NCI-H2081 (cell line): Measurements from ENCODE around the gene VASH1.
"Not testable (repeated sequence)": the region's sequence is repeated elsewhere in the genome, so short reads cannot be mapped to it uniquely, and the experiment has no call there.

Experiments
- DNase-seq, 2 experiments: peaks; one replicate each; lab custom pipeline; 2025; lab: John Stamatoyannopoulos, UW

Gene VASH1

DNA sequence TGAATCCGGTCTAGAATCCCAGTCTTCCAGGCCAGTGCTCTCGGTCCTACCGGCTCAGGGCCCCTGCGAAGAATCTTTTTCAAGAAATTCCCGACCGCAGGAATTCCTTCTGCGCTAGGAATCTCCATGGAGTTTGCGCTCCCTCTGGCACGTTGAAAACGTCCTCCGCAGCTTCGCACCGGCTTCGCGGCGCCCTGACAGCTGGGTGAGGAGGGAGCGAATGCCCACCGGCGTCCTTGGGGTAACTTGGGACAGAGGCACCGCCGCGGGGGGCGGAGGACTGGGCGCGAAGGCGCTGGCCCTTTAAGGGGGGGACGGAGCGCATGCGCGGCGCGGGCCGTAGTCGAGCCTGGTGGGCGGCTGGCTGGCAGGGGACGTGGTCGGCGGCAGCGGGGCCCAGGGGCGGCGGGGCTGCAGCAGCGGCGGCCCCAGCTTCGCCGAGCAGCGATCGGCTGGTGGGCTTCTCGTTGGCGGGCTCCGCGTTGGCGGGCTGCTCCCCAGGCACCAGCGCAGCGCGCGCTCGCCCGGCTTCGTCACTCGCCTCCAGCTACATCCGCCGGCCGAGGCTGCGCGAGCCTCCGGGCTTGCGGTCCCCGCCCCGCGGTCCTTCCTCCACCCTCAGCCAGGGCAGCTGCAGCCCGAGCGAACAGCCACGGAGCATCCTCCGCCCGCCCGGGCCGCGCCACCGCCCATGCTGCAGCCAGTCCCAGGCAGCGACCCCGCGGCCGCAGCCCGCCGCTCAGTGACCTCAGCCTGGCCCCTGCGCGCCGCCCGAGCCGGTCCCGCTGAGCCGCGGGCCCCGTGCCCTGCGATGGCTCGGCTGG is at the start of gene VASH1:
Gene VASH1, plus strand, starts transcription at position 333 of the 824 bp plus-strand sequence. CDS start 1,354 bp downstream, outside the sequence.
- DNase-seq: peak; percentile 68 to 71

- DNase-seq: no peak
These were observed 48.1 kb upstream of the VASH1 start for GRCh38 chr14:76713121-76713520.

- no peak for DNase-seq
These were observed 46.8 kb upstream of the VASH1 start for GRCh38 chr14:76714470-76714869.

- DNase-seq: no peak
These were observed 46.2 kb upstream of the VASH1 start for GRCh38 chr14:76715101-76715500.

DNA sequence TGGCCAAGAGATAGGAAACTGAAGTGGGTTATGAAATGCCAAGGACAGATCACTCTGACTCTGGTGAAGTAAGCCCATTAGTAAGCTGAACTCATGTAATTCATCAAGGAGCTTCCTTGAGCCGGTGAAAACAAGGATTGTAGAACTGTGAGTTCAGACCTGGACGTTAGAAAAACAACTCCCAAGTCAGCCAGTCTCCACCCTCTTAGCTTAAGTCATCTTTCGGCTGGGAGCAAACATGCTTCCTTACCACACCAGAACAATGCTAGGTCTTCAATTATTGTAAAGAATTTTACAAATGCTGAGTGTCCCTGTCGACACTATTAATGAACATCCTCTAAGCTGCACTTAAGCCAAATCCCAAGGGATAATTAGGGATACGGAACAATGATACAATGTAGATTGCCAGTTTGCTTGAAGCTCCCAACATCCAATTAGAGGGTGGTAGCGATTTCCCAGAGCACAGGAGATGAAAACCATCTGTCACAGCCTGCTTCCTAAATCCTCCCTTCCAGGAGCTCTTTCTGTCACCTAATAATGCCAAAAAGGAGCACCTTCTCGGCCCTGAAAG is 45.7 kb upstream of the VASH1 start:
- DNase-seq: peak in 1 of 2 experiments; percentile 22

- no peak for DNase-seq
These were observed 45.0 kb upstream of the VASH1 start for GRCh38 chr14:76716285-76716684.

DNA sequence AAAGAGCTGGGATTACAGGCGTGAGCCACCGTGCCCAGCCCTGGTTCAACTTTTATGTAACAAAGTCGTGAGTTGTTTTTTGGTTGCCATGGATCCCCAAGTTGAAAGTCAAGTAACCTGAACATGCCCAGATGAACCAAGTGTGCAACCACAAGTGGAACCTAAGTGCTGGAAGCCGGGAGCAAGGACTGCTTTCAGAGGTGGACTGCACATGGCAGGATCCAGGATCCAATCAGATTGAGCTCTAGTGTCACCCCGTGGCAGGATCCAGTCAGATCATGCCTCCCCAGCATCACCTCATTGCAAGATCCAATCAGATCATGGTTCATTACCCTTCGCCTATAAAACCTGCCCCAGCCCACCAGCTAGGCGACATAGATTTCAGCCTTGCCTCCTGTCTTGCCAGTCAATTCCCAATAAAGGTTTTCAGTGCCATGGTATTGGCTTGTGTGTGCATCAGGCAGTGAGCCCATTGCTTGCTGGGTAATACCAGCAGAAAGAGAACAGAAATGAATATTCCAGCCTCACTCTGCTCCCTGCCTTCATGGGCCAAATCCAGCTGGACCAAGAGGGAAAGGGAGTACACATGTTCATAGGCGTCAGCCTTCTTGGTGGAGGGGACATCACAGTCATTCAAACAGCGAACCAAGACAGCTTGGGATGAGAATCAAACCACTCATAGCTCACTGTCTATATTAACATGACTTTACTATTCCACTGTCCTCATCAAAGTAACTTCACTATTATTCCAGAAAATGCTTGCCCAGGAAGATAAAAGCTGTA is 43.6 kb upstream of the VASH1 start:
- DNase-seq: no peak

DNA sequence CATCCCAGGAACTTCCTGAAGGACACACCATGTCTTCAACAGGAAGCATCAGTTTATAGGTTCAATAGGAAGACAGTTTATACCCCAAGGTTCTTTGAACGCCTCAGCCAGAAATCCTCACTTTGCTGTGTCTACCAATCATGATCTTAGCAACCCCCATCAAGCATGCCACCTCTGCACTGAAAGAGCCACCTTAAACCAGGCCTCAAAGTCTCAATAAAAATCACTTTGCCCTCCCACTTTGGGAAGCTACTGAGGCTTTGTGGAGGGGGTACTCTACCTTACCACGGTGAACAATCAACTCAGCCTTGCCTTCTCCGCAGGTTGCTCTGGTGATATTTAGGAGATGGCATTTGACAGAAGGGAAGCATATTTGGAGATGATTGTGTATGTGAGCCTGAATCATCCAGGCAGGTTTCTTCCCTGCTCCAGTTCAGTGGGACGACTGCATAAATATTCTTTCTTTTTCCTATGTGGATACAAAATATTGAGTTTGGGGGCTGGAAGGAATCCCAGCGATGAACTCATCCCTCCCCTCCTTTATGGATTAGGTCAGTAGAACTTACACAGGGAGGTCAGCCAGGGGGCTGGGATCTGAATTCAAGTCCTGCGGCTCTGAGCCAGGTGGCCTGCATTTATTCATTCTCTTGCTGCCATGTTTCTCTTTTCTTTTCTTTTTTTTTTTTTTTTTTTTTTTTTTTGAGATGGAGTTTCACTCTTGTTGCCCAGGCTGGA is 42.8 kb upstream of the VASH1 start:
- no peak for DNase-seq

DNA sequence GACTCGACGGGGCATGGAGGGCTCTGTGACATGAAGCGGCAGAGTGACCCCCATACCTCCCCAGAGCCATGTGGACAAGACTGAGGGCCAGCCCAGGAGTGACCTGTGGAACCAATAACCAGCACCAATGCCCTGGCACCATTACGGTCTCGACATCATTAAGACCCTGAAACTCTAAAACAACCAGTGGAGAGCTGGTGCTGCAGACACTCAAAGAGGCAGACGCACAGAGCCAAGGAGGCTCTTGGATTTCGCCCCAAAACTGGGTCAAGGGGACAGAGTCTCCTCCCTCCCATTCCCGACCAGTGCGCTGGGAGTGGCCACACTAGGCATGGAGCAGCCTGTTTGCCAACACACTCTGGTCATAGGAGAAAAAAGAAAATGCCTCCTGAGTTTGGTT is 41.6 kb upstream of the VASH1 start:
- DNase-seq: no peak

GRCh38 chr14:76720382-76720813 is 40.9 kb upstream of the VASH1 start:
- peak in 1 of 2 experiments; percentile 27 for DNase-seq

DNA sequence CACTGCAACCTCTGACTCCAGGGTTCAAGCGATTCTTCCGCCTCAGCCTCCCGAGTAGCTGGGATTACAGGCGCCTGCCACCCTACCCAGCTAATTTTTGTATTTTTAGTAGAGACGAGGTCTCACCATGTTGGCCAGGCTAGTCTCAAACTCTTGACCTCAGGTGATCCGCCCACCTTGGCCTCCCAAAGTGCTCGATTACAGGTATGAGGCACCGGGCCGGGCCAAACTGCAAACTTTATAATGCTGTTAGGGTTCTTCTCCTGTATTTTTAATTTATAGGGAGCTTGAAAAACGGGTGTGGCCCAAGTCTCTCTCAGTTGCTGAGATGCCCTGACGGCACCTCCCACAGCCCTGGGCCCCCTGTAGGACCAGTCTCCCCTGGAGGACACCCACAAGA is 39.8 kb upstream of the VASH1 start:
- not testable (repeated sequence) for DNase-seq

DNA sequence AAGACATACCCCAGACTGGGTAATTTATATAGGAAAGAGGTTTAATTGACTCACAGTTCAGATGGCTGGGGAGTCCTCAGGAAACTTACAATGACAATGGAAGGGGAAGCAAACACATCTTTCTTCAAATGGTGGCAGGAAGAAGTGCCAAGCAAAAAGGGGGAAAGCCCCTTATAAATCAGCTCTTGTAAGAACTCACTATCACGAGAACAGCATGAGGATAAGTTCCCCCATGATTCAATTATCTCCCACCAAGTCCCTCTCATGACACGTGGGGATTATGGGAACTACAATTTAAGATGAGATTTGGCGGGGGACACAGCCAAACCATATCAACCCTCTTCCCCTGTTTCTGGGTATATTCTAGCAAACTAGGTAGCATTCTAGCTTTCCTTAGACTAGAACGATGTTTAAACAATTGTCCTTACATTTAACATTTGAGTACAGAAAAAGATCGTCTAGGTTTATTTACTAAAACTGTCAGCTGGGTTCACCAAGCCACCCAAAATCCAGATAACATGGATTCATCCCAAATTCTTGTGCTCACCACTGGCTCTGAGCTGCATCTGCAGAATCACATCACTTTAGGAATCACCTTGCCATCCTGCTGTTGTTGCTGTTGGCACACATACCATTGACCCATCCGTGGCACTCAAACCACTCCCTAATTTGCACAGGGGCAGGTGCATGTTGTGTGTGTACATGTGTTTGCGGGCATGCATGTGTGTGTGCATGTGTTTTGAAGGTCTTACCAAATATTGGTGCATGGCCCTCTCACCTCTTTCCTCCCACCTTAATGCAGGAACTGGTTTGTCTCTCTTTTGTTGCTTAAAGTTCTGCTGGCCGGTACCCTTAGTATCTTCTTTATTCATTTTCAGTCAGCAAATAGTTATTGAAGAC is 36.4 kb upstream of the VASH1 start:
- no peak for DNase-seq

GRCh38 chr14:76726551-76726970 is 34.7 kb upstream of the VASH1 start:
- DNase-seq: no peak

DNA sequence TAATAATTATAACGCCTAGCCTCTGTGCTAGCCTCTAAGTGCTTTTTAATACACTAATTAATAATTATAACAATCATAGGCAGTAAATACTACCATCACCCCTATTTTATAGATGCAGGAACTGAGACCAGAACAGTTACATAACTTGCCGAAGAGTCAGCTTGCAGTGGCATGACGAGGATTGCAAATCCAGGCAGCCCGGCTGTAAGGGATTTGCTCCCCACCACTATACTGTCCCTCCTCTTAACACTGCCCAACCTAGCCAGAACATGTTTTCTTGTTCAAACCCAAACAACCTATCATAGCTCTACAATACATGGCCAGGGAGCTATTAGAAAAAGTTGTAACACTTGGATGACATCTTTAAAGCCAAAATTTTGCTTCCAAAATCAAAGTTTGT is 33.9 kb upstream of the VASH1 start:
- no peak for DNase-seq

DNA sequence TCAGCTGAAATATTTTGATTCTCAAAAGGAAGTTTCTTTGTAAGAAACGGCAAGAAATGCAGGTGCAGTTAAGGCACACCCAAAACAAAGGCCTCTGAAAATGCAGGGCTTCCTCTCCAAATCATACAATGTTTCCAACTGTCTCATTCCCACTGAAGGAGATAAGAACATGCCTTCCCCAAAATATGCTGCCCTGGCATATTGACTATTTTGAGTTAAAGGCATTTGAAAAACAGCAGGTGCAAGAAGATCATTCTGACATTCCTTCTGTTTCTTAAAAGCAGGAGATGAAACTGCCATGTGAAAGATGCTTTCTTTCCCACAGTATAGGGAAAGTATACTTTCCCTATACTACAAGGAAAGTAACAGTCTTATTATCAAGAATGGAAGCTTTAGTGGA is 33.4 kb upstream of the VASH1 start:
- no peak for DNase-seq

DNA sequence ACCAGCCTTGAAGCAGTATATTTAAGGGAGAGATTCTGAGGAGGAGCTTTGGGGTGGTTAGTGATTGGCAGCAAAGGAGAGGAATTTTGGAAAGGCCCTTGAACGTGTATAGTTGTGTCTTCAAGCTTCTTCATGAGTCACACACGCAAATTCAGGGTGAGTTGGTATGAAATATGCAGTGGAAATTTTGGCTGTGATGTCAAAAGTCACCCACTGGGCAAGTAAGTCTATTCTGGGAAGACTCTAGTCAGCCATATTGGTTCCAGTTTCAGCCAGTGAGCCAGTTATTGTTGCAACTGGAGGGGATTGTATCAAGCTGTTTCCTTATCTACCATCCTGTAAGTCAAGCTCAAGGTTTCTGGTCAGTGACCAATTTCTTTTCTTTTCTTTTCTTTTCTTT is 32.0 kb upstream of the VASH1 start:
- DNase-seq: no peak

DNA sequence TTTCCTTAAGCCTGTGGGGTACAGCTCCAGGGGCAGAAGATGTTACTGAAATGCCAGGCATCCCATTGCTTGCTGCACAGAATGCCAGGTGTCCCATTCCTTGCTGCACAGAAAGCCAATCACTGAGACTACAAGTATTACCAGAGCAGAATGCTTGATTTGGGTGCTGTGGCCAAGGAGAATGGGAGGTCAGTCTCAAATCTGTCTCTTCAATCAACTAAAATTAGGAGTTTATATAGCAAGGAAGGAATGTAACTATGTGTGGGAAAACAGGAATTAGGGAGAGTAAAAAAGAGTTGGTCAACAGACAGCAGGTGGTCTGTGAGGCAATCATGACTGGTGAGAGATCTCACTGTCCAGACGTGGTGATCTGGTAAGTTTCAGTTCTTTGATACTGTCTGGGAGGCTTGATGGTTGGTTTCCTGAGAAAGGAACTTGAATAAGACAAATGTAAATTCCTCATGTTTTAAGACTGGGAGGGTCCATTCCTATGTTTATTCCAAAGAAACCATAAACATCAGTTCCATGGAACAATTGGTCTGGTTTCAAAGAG is 31.2 kb upstream of the VASH1 start:
- no peak for DNase-seq

DNA sequence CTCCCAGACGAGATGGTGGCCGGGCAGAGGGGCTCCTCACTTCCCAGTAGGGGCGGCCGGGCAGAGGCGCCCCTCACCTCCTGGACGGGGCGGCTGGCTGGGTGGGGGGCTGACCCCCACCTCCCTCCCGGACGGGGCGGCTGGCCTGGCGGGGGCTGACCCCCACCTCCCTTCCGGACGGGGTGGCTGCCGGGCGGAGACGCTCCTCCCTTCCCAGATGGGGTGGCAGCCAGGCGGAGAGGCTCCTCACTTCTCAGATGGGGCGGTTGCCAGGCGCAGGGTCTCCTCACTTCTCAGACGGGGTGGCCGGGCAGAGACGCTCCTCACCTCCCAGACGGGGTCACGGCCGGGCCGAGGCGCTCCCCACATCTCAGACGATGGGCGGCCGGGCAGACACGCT is 26.8 kb upstream of the VASH1 start:
- DNase-seq: not testable (repeated sequence)

DNA sequence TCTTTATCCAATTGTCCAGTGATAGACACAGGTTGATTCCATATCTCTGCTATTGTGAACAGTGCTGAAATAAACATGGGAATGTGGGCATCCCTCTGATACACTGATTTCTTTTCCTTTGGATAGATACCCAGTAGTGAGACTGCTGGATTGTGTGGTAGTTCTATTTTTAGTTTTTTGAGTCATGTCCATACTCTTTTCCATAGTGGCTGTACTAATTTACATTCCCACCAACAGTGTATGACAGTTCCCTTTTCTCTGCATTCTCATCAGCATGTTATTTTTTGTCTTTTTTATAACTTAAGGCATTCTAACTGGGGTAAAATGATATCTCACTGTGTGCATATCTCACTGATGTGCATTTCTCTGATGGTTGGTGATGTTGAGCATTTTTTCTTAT is 24.8 kb upstream of the VASH1 start:
- DNase-seq: no peak

- DNase-seq: no peak
These were observed 20.2 kb upstream of the VASH1 start for GRCh38 chr14:76741074-76741473.

DNA sequence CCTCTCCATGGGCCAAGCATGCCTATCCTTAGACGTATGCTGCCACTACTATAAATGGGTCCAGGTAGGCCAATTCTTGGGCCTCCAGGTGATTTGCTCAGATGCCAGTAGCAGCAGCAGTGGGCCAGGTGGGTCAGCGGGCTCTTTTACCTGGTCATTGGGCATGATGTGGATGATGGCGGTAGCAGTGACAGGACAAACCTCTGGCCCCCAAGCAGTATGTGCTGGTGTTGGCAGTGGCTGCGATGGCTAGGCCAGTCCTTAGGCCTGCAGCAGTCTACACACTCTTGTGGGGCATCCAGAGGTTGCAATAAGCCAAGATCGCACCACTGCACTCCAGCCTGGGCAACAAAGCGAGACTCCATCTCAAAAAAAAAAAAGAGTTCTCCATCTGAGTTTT is 19.1 kb upstream of the VASH1 start:
- no peak for DNase-seq
